HPDE6-E6E7 (cell line): ENCODE results near the gene COL1A2.

Experiments used
- DNase-seq: peaks from one replicate; pipeline ENCODE4 v3.0.0; 2011; ENCODE audit warnings: missing footprints; ENCODE audit errors: extremely low spot score

COL1A2 gene

GRCh38 chr7:94410413-94411187 is 15.9 kb downstream of the COL1A2 start:
- no peak for DNase-seq

- DNase-seq = no peak
Observed at GRCh38 chr7:94411188-94411466, 16.4 kb downstream of the COL1A2 start.

- no peak for DNase-seq
Observed at GRCh38 chr7:94412762-94413322, 18.1 kb downstream of the COL1A2 start.

GRCh38 chr7:94414481-94414880 is 19.8 kb downstream of the COL1A2 start:
- no peak for DNase-seq

GRCh38 chr7:94414980-94415379 is 20.3 kb downstream of the COL1A2 start:
- DNase-seq = no peak

GRCh38 chr7:94417306-94417705 is 22.6 kb downstream of the COL1A2 start:
- no peak for DNase-seq

GRCh38 chr7:94417901-94418300 is 23.2 kb downstream of the COL1A2 start:
- no peak for DNase-seq

GRCh38 chr7:94418851-94419250 is 24.2 kb downstream of the COL1A2 start:
- DNase-seq = no peak

GRCh38 chr7:94420328-94420727 is 25.6 kb downstream of the COL1A2 start:
- DNase-seq = no peak

GRCh38 chr7:94421681-94422080 is 27.0 kb downstream of the COL1A2 start:
- DNase-seq = no peak

- DNase-seq = no peak
Observed at GRCh38 chr7:94422136-94422535, 27.4 kb downstream of the COL1A2 start.

- no peak for DNase-seq
Observed at GRCh38 chr7:94422827-94423460, 28.2 kb downstream of the COL1A2 start.

GRCh38 chr7:94423863-94424735 is 29.4 kb downstream of the COL1A2 start:
- DNase-seq = no peak

GRCh38 chr7:94425546-94425945 is 30.9 kb downstream of the COL1A2 start:
- DNase-seq = no peak

GRCh38 chr7:94426980-94427875 is 32.5 kb downstream of the COL1A2 start:
- DNase-seq = no peak

- DNase-seq = no peak
Observed at GRCh38 chr7:94429153-94429552, 34.5 kb downstream of the COL1A2 start.

GRCh38 chr7:94431176-94431575 is 36.5 kb downstream of the COL1A2 start:
- DNase-seq = no peak

GRCh38 chr7:94431619-94432280 is 37.1 kb downstream of the COL1A2 start:
- no peak for DNase-seq

- DNase-seq = no peak
Observed at GRCh38 chr7:94432281-94432670, 37.6 kb downstream of the COL1A2 start.

- no peak for DNase-seq
Observed at GRCh38 chr7:94432817-94433216, 38.1 kb downstream of the COL1A2 start.

GRCh38 chr7:94433224-94433623 is 38.5 kb downstream of the COL1A2 start:
- DNase-seq = no peak
